ENCODE data around the gene KAZN.

GRCh38 chr1:14757286-14757625, 158.8 kb downstream of the KAZN start:
- TF ChIP-seq, protein P1, sequence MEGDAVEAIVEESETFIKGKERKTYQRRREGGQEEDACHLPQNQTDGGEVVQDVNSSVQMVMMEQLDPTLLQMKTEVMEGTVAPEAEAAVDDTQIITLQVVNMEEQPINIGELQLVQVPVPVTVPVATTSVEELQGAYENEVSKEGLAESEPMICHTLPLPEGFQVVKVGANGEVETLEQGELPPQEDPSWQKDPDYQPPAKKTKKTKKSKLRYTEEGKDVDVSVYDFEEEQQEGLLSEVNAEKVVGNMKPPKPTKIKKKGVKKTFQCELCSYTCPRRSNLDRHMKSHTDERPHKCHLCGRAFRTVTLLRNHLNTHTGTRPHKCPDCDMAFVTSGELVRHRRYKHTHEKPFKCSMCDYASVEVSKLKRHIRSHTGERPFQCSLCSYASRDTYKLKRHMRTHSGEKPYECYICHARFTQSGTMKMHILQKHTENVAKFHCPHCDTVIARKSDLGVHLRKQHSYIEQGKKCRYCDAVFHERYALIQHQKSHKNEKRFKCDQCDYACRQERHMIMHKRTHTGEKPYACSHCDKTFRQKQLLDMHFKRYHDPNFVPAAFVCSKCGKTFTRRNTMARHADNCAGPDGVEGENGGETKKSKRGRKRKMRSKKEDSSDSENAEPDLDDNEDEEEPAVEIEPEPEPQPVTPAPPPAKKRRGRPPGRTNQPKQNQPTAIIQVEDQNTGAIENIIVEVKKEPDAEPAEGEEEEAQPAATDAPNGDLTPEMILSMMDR (IDR thresholded peaks at IDR 0.05; ENCODE audit: low read depth, low read length, poor library complexity, severe bottlenecking) = no peak
- no peak for TF ChIP-seq EZH2phosphoT487 (IDR thresholded peaks at IDR 0.05; ENCODE audit: borderline replicate concordance, low read length)
